Activated CD4-positive, alpha-beta T cell treated with anti-CD3 and anti-CD28 coated beads, Interleukin-2, amount 50 U/mL, for 4 hours (primary cell): Measurements from ENCODE around the gene TAOK3.
"Not testable (repeated sequence)": the region's sequence is repeated elsewhere in the genome, so short reads cannot be mapped to it uniquely, and the experiment has no call there.

Source experiments
- DNase-seq, 2 experiments: peaks; one replicate each; pipeline ENCODE4 v3.0.0-alpha.2; 2020

Gene TAOK3

GRCh38 chr12:118288174-118288573, 84.5 kb downstream of the TAOK3 start:
- no peak for DNase-seq

DNA sequence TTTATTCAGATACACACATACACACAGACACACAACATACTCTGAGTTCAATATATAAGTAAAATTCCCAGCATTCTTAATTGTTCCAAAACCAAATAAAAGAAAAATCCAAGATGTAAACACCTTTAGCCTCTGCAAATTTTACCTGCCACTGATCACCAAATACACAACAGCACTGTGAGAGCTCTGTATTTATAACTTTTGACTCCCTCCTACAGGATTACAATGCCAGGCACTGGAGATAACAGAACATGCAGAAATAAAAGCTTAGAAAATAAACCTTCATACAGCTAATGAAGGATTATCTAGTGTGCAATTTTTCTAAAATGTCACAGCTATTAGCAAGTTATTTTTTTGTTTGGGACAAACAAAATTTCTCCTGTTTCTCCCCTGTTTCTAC, 85.0 kb downstream of the TAOK3 start:
- DNase-seq = no peak

- no peak for DNase-seq
These were observed 89.9 kb downstream of the TAOK3 start for GRCh38 chr12:118282767-118283166.

DNA sequence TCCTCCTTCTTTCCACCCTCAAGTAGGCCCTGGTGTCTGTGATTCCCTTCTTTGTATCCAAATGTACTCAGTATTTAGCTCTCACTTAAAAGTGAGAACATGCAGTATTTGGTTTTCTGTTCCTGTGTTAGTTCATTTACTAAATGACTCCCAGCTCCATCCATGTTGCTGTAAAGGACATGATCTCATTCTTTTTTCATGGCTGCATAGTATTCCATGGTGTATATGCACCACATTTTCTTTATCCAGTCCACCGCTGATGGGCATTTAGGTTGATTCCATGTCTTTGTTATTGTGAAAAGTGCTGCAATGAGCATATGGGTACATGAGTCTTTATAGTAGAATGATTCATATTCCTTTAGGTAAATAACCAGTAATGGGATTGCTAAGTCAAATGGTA, 94.4 kb downstream of the TAOK3 start:
- not testable (repeated sequence) for DNase-seq

GRCh38 chr12:118274066-118274465, 98.6 kb downstream of the TAOK3 start:
- DNase-seq = no peak

GRCh38 chr12:118271770-118272417, 100.8 kb downstream of the TAOK3 start:
- no peak for DNase-seq

DNA sequence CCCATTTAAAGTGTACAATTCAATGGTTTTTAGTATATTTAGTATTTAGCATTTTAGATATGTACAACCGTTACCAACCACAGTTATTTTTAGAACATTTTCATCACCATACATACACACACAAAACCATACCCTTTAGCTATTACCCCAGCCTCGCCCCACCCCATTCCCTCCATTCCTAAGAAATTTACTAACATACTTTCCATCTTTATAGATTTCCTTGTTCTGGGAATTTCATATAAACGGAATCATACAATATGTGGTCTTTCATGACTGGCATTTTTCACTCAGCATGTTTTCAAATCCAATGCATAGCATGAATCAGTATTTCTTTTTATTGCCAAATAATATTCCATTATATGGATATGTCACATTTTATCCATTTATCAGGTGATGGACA, 101.5 kb downstream of the TAOK3 start:
- no peak for DNase-seq

GRCh38 chr12:118269806-118270205, 102.9 kb downstream of the TAOK3 start:
- DNase-seq = no peak

- DNase-seq = no peak
These were observed 113.6 kb downstream of the TAOK3 start for GRCh38 chr12:118259079-118259478.

GRCh38 chr12:118256352-118256751, 116.4 kb downstream of the TAOK3 start:
- no peak for DNase-seq

DNA sequence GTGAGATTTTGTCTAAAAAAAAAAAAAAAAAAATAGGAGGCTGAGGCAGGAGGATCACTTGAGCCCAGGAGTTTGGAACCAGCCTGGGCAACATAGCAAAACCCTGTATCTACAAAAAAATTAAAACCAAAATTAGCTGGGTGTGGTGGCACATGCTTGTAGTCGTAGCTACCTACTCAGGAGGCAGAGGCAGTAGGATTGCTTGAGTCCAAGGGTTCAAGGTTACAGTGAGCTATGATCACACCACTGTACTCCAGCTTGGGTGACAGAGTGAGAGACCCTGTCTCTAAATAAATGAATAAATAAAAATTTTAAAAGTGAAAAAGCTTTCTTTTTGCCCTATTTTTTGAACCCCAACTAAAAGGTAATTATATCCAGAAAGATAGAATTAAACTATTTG, 123.2 kb downstream of the TAOK3 start:
- no peak for DNase-seq

DNA sequence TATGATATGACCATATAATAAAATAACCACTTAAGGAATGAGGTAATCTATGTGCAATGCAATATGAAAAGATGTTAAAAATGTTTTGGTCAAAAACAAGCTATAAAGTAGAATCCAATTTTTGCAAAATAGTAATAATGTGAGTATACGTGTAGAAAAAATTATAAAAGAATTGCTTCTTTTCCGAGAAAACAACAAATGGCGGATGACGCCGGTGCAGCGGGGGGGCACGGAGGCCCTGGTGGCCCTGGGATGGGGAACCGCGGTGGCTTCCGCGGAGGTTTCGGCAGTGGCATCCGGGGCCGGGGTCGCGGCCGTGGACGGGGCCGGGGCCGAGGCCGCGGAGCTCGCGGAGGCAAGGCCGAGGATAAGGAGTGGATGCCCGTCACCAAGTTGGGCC, 126.8 kb downstream of the TAOK3 start:
- DNase-seq = not testable (repeated sequence)

- no peak for DNase-seq
These were observed 133.8 kb downstream of the TAOK3 start for GRCh38 chr12:118238888-118239287.

DNA sequence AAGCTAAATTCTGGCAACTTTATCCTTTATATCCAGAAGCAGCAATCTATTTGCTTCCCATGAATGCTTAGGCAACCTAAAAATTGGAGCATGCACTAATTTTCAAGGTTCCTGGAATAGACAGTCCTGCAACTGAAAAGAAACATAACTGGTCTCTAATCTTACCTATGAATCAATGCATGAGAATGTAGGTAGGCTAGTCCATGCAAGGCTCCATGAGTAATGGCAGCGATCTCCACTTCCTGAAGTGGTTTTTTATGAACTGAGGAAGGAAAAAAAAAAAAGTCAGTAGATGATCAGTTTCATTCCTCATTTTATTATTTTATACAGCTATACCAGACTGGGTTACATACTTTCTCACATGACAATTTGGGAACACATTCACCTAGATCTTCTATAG, 134.8 kb downstream of the TAOK3 start:
- DNase-seq = no peak

GRCh38 chr12:118237052-118237665, 135.5 kb downstream of the TAOK3 start:
- no peak for DNase-seq

DNA sequence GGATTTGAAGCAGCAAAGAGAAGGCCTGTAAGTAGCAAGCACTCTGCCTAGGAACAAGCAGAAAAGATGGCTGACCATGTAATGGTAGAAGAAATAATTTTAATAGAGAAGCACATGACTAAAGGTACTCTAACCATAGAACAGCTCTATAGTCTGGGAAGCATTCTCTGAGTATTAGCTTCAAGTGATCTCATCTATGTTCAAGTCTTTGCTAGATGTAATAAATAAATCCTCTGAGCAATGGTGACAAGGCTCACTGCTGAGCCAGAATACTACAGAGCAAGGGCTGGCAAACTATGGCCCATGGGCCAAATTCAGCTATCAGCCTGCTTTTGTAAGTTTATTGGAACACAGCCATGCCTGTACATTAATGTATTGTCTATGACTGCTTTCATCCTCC, 152.0 kb downstream of the TAOK3 start:
- DNase-seq = no peak

DNA sequence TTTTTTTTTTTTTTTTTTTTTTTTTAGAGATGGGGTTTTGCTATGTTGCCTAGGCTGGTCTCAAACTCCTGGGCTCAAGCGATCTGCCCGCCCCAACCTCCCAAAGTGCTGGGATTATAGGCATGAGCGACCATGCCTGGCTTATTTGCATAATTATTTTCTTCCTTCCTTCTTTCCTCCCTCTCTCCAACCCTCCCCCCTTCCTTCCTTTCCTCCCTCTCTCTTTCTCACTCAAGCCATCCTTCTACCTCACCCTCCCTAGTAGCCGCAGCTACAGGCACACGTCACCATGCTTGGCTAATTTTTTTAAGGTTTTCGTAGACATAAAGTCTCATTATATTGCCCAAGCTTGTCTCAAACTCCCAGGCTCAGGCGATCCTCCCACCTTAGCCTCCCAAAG, 152.9 kb downstream of the TAOK3 start:
- no peak for DNase-seq

- no peak for DNase-seq
These were observed 153.6 kb downstream of the TAOK3 start for GRCh38 chr12:118219106-118219505.

DNA sequence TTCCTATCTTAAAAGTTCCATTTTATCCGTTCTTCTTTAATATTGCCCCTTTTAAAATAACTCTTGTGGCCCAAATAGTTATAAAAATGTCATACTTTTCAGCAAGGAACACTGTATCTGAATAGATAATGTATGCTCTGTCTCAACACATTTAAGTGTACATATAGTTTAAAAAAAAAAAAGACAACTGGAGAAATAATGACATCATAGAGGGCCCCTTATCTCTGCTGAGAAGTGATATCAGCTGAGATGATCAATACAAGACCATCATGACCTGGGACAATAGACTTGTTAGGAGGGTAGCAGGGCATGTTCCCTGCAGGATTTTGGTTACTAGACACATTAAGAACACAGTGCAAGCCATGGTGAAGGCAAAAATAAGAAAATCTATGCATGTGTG, 159.3 kb downstream of the TAOK3 start:
- no peak for DNase-seq

DNA sequence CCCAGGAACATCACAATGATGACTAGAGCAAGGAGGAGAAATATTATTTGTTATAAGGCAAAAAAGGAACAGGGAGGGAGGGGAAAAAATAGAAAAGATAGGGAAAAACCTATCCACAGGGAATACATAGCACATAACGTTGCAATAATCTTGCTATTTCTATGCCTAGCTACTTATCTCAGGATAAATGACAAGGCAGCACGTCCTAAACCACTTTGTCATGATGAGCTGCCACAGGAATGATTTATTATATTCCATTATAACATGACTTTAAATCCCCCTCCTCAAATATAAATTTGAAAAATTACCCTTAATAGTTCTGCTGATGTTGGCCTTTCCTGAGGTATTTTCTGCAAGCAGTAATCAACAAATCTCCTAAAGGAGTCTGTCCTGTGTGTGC, 160.1 kb downstream of the TAOK3 start:
- no peak for DNase-seq

GRCh38 chr12:118206107-118206412, 166.6 kb downstream of the TAOK3 start:
- DNase-seq = no peak

DNA sequence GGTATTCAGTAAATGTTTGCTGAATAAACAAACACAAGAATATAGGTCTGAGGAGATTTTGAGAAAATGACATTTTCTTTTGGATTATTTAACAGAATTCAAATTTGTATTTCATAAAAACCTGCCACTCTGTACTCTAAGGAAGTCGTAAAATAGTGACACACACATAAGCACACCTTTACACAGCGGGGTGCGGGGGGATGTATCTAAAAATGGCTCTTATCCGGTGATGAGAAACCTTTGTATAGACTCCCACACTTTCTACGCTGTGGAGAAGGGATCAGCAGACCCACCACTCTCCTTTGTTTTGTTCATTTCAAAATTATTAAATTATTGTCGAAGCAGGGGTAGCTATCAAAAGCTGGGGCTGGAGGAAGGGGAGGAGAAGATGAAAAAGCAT, 178.7 kb downstream of the TAOK3 start:
- no peak for DNase-seq

DNA sequence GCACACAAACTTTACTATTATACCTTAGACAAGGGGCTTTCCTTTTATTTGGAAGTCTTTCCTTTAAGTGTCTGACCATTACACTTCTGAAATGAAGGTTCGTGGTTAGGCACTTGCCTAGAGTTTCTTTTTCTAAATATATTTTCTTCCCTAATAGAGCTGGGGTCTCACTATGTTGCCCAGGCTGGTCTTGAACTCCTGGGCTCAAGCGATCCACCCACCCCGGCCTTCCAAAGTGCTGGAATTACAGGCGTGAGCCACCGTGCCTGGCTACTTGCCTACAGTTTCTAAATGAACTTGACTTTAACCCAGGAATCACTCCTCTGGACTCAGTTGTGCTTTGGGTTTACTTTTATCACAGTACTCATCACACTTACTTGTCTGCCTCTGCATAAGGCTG, 179.2 kb downstream of the TAOK3 start:
- no peak for DNase-seq

- DNase-seq = no peak
These were observed 182.4 kb downstream of the TAOK3 start for GRCh38 chr12:118190266-118190665.

GRCh38 chr12:118189741-118190191, 182.9 kb downstream of the TAOK3 start:
- no peak for DNase-seq
